Muscle layer of colon (tissue), 2 donors: Measurements from ENCODE around the gene ABHD10.

Source experiments
- H3K27ac ChIP-seq: one replicate; pipeline ENCODE4 v1.7.0; 2013; ENCODE audit warnings: low read depth, mild to moderate bottlenecking, low read length, moderate library complexity
- H3K27me3 ChIP-seq, 2 donors: one replicate each; pipeline ENCODE4 v1.7.0; 2013; ENCODE audit warnings: low read length in 2 of 2, mild to moderate bottlenecking in 2 of 2; ENCODE audit not compliant: insufficient read depth in 2 of 2, control insufficient read depth in 1 of 2
- H3K36me3 ChIP-seq: one replicate; pipeline ENCODE4 v1.7.0; 2013; ENCODE audit warnings: mild to moderate bottlenecking, low read length; ENCODE audit not compliant: insufficient read depth
- H3K4me1 ChIP-seq: one replicate; pipeline ENCODE4 v1.7.0; 2013; ENCODE audit warnings: mild to moderate bottlenecking, low read length; ENCODE audit not compliant: insufficient read depth
- H3K4me3 ChIP-seq, 2 donors: one replicate each; pipeline ENCODE4 v1.7.0; 2013; ENCODE audit warnings: low read length in 2 of 2, low read depth in 1 of 2, mild to moderate bottlenecking in 1 of 2, moderate library complexity in 1 of 2
- H3K9ac ChIP-seq: one replicate; pipeline ENCODE4 v1.7.0; 2013; ENCODE audit warnings: low read length
- H3K9me3 ChIP-seq: one replicate; pipeline ENCODE4 v1.7.0; 2013; ENCODE audit warnings: mild to moderate bottlenecking, low read length
- donor health status: abdominal sarcoma.
- donor health status: Adenocarcinoma of cecum.

ABHD10 gene

GRCh38 chr3:111984636-111985298, 5.9 kb downstream of the ABHD10 start:
- Histone ChIP-seq H3K9ac (no peak overlapping the region), H3K27me3 (no peaks in the 10 kb centered on the region), H3K9me3 (no peaks in the 10 kb centered on the region), H3K4me1 (peaks cover 17% of the 10 kb centered on the region), H3K36me3 (no peaks in the 10 kb centered on the region), H3K4me3 (no peak overlapping the region), H3K27ac (no peak overlapping the region)

- no peaks in the 10 kb centered on the region for H3K27me3 ChIP-seq
- H3K4me3 ChIP-seq, result no peak overlapping the region
- no peak overlapping the region for H3K27ac ChIP-seq
- no peaks in the 10 kb centered on the region for H3K9me3 ChIP-seq
- no peak overlapping the region for H3K9ac ChIP-seq
- H3K4me1 ChIP-seq, result peaks cover 8% of the 10 kb centered on the region
- peaks cover 5% of the 10 kb centered on the region for H3K36me3 ChIP-seq
These were observed 8.0 kb downstream of the ABHD10 start for GRCh38 chr3:111986800-111987199.

GRCh38 chr3:111989061-111989678, 10.3 kb downstream of the ABHD10 start:
- no peaks in the 10 kb centered on the region for H3K27me3 ChIP-seq
- no peak overlapping the region for H3K9ac ChIP-seq
- H3K9me3 ChIP-seq, result no peaks in the 10 kb centered on the region
- H3K27ac ChIP-seq, result no peak overlapping the region
- H3K4me1 ChIP-seq, result no peaks in the 10 kb centered on the region
- peaks cover 15% of the 10 kb centered on the region for H3K36me3 ChIP-seq
- no peak overlapping the region for H3K4me3 ChIP-seq

- H3K4me1 ChIP-seq, result no peaks in the 10 kb centered on the region
- no peak overlapping the region for H3K4me3 ChIP-seq
- H3K27me3 ChIP-seq, result no peaks in the 10 kb centered on the region
- peaks cover 15% of the 10 kb centered on the region for H3K36me3 ChIP-seq
- H3K9ac ChIP-seq, result no peak overlapping the region
- H3K27ac ChIP-seq, result no peak overlapping the region
- no peaks in the 10 kb centered on the region for H3K9me3 ChIP-seq
These were observed 14.2 kb downstream of the ABHD10 start for GRCh38 chr3:111993038-111993437.

GRCh38 chr3:111998636-111999483, 20.0 kb downstream of the ABHD10 start, which contains the start of gene TAGLN3:
TAGLN3 (plus strand) TSS chr3:111998922; CDS start chr3:111999423, 501 bp downstream.
- H3K4me1 ChIP-seq, result no peaks in the 10 kb centered on the region
- no peaks in the 10 kb centered on the region for H3K9me3 ChIP-seq
- no peak within 1 kb of the TSS for H3K27ac ChIP-seq
- H3K27me3 ChIP-seq, result peaks cover 0 to 7% of the 10 kb centered on the region in 2 donors
- peak within 1 kb of the TSS; percentile 38 to 62 for H3K4me3 ChIP-seq
- H3K9ac ChIP-seq, result no peak within 1 kb of the TSS
- peaks cover 2% of the 10 kb centered on the region for H3K36me3 ChIP-seq

- Histone ChIP-seq H3K9ac (no peak overlapping the region), H3K4me3 (peak overlapping the region in 1 of 2 donors; percentile 62), H3K36me3 (no peaks in the 10 kb centered on the region), H3K27me3 (peaks cover 0 to 7% of the 10 kb centered on the region in 2 donors), H3K9me3 (no peaks in the 10 kb centered on the region), H3K27ac (no peak overlapping the region), H3K4me1 (no peaks in the 10 kb centered on the region)
These were observed 20.9 kb downstream of the ABHD10 start for GRCh38 chr3:111999484-112000324.

- no peak overlapping the region for H3K9ac ChIP-seq
- H3K36me3 ChIP-seq, result no peaks in the 10 kb centered on the region
- H3K27ac ChIP-seq, result no peak overlapping the region
- H3K4me1 ChIP-seq, result no peaks in the 10 kb centered on the region
- no peaks in the 10 kb centered on the region for H3K9me3 ChIP-seq
- H3K27me3 ChIP-seq, result peaks cover 0 to 7% of the 10 kb centered on the region in 2 donors
- no peak overlapping the region for H3K4me3 ChIP-seq
These were observed 21.5 kb downstream of the ABHD10 start for GRCh38 chr3:112000367-112000771.

GRCh38 chr3:112000966-112001365, 22.1 kb downstream of the ABHD10 start:
- Histone ChIP-seq H3K4me3 (no peak overlapping the region), H3K9me3 (no peaks in the 10 kb centered on the region), H3K27ac (no peak overlapping the region), H3K4me1 (no peaks in the 10 kb centered on the region), H3K36me3 (no peaks in the 10 kb centered on the region), H3K9ac (no peak overlapping the region), H3K27me3 (peaks cover 0 to 7% of the 10 kb centered on the region in 2 donors)

- no peaks in the 10 kb centered on the region for H3K4me1 ChIP-seq
- no peaks in the 10 kb centered on the region for H3K9me3 ChIP-seq
- H3K27me3 ChIP-seq, result peaks cover 0 to 7% of the 10 kb centered on the region in 2 donors
- H3K36me3 ChIP-seq, result no peaks in the 10 kb centered on the region
- H3K9ac ChIP-seq, result no peak overlapping the region
- H3K4me3 ChIP-seq, result no peak overlapping the region
- no peak overlapping the region for H3K27ac ChIP-seq
These were observed 22.7 kb downstream of the ABHD10 start for GRCh38 chr3:112001526-112001925.

GRCh38 chr3:112002096-112002971, 23.5 kb downstream of the ABHD10 start:
- H3K4me3 ChIP-seq, result no peak overlapping the region
- peaks cover 0 to 7% of the 10 kb centered on the region in 2 donors for H3K27me3 ChIP-seq
- no peaks in the 10 kb centered on the region for H3K36me3 ChIP-seq
- no peaks in the 10 kb centered on the region for H3K4me1 ChIP-seq
- no peak overlapping the region for H3K27ac ChIP-seq
- no peak overlapping the region for H3K9ac ChIP-seq
- no peaks in the 10 kb centered on the region for H3K9me3 ChIP-seq
